GM23338 (cell line): ENCODE measurements around the gene KDELR1. TPM values are rescaled to one million over a fixed set of nuclear protein-coding genes. Genes with fewer than 3 reads are reported as not detected.

Experiments
- ATAC-seq: fragments of 200-7000 bp; cut with Tn5 transposase; 3 replicates; pipeline ENCODE4 v1.9.1; 2020
- DNase-seq: peaks from one replicate; pipeline ENCODE4 v3.0.0-alpha.2; 2015; ENCODE audit warnings: low spot score
- H2AFZ ChIP-seq: fragments of 200-600 bp; sonication (generic); 2 replicates; pipeline ENCODE4 v1.8.0; 2016; ENCODE audit warnings: antibody characterized with exemption, mild to moderate bottlenecking, moderate library complexity
- H3F3A ChIP-seq: fragments of 200-600 bp; sonication (generic); replicated peaks from 2 replicates; pipeline ENCODE4 v1.8.0; 2017; ENCODE audit warnings: antibody characterized with exemption, mixed run types, low read depth
- H3K27ac ChIP-seq: fragments of 200-600 bp; sonication (generic); 2 replicates; pipeline ENCODE4 v1.6.1; 2016; ENCODE audit warnings: low read depth
- H3K27me3 ChIP-seq: fragments of 200-600 bp; sonication (generic); 2 replicates; pipeline ENCODE4 v1.8.0; 2016; ENCODE audit warnings: mild to moderate bottlenecking, mixed run types, moderate library complexity; ENCODE audit not compliant: insufficient read depth
- H3K36me3 ChIP-seq: fragments of 200-600 bp; sonication (generic); 2 replicates; pipeline ENCODE4 v1.8.0; 2016; ENCODE audit warnings: mild to moderate bottlenecking; ENCODE audit not compliant: insufficient read depth
- H3K4me1 ChIP-seq: fragments of 200-600 bp; sonication (generic); 2 replicates; pipeline ENCODE4 v1.8.0; 2016; ENCODE audit warnings: mild to moderate bottlenecking, moderate library complexity; ENCODE audit not compliant: insufficient read depth
- H3K4me2 ChIP-seq: fragments of 200-600 bp; sonication (generic); 2 replicates; pipeline ENCODE4 v1.7.1; 2017; ENCODE audit warnings: mixed run types
- H3K4me3 ChIP-seq: fragments of 200-600 bp; sonication (generic); 2 replicates; pipeline ENCODE4 v1.6.1; 2016; ENCODE audit warnings: mixed run types
- H3K79me2 ChIP-seq: fragments of 200-600 bp; sonication (generic); replicated peaks from 2 replicates; pipeline ENCODE4 v1.8.0; 2017; ENCODE audit warnings: mild to moderate bottlenecking; ENCODE audit not compliant: insufficient read depth
- H3K9me2 ChIP-seq: fragments of 200-600 bp; sonication (generic); 2 replicates; pipeline ENCODE4 v1.8.0; 2017; ENCODE audit not compliant: insufficient read depth
- H4K20me1 ChIP-seq: fragments of 200-600 bp; sonication (generic); replicated peaks from 2 replicates; pipeline ENCODE4 v1.8.0; 2017; ENCODE audit warnings: mild to moderate bottlenecking; ENCODE audit not compliant: insufficient read depth
- H3K27ac Mint-ChIP-seq: 2 replicates; pipeline ENCODE4 v1.8.0; 2020; ENCODE audit warnings: inconsistent platforms, mild to moderate bottlenecking, moderate library complexity, mixed read lengths
- H3K27me3 Mint-ChIP-seq: 3 replicates; pipeline ENCODE4 v1.8.0; 2022; ENCODE audit warnings: low read depth, mild to moderate bottlenecking, moderate library complexity, mixed read lengths, inconsistent platforms; ENCODE audit not compliant: insufficient read depth, poor library complexity
- H3K36me3 Mint-ChIP-seq: 3 replicates; pipeline ENCODE4 v1.8.0; 2021; ENCODE audit warnings: low read depth, mild to moderate bottlenecking, inconsistent platforms, moderate library complexity, mixed read lengths
- H3K4me1 Mint-ChIP-seq: 3 replicates; pipeline ENCODE4 v1.8.0; 2020; ENCODE audit warnings: mild to moderate bottlenecking, inconsistent platforms, mixed read lengths
- H3K4me3 Mint-ChIP-seq: 3 replicates; pipeline ENCODE4 v1.8.0; 2021; ENCODE audit warnings: moderate library complexity, mild to moderate bottlenecking, inconsistent platforms, mixed read lengths
- H3K9me3 Mint-ChIP-seq: 3 replicates; pipeline ENCODE4 v1.8.0; 2020; ENCODE audit warnings: moderate library complexity, mild to moderate bottlenecking, inconsistent platforms, mixed read lengths
- CREB1 ChIP-seq: fragments of 250-450 bp; sonication (Bioruptor Pico); IDR thresholded peaks from 2 replicates; pipeline ENCODE4 v1.5.0; 2020; ENCODE audit warnings: low read depth, mild to moderate bottlenecking, moderate library complexity
- EZH2 ChIP-seq: fragments of 200-600 bp; sonication (generic); IDR thresholded peaks from one replicate; pipeline ENCODE4 v1.8.0; 2017; ENCODE audit warnings: antibody characterized with exemption, mild to moderate bottlenecking, low read depth; ENCODE audit not compliant: unreplicated experiment
- JUNB ChIP-seq: IDR thresholded peaks from one replicate; pipeline ENCODE4 v1.6.1; 2016; ENCODE audit warnings: antibody characterized with exemption; ENCODE audit not compliant: unreplicated experiment
- NANOG ChIP-seq: IDR thresholded peaks from 2 replicates; pipeline ENCODE4 v1.6.1; 2016; ENCODE audit warnings: antibody characterized with exemption, borderline replicate concordance
- POLR2AphosphoS5 ChIP-seq: IDR thresholded peaks from 2 replicates; pipeline ENCODE4 v1.6.1; 2016; ENCODE audit warnings: antibody characterized with exemption, low read depth
- ZNF114 ChIP-seq: fragments of 250-450 bp; sonication (Bioruptor Pico); IDR thresholded peaks from 2 replicates; pipeline ENCODE4 v1.5.0; 2020; ENCODE audit warnings: mild to moderate bottlenecking, moderate library complexity
- polyA plus RNA-seq: library from polyadenylated mRNA; unstranded; fragments of >200 nt; fragmentation: Nextera tagmentation; extraction: Ambion mirVana; gene quantifications from 2 replicates; pipeline ENCODE4 v1.2.1, GENCODE V29; 2016
- total RNA-seq: library from RNA; depleted of rRNA; stranded (reverse); fragments of >200 nt; shearing (Covaris generic); gene quantifications from 2 replicates; pipeline ENCODE4 v1.2.3, GENCODE V29; 2014
- TF ChIP-seq, protein P1 (sequence below): IDR thresholded peaks from 2 replicates; pipeline ENCODE4 v1.6.1; 2016; ENCODE audit warnings: antibody characterized with exemption
- TF ChIP-seq, protein P2 (sequence below): IDR thresholded peaks from one replicate; pipeline ENCODE4 v1.6.1; 2018; ENCODE audit warnings: antibody characterized with exemption; ENCODE audit not compliant: unreplicated experiment

The KDELR1 gene
- total and polyA plus RNA-seq, 2 experiments from 2014 or later = 176 to 184 TPM

DNA sequence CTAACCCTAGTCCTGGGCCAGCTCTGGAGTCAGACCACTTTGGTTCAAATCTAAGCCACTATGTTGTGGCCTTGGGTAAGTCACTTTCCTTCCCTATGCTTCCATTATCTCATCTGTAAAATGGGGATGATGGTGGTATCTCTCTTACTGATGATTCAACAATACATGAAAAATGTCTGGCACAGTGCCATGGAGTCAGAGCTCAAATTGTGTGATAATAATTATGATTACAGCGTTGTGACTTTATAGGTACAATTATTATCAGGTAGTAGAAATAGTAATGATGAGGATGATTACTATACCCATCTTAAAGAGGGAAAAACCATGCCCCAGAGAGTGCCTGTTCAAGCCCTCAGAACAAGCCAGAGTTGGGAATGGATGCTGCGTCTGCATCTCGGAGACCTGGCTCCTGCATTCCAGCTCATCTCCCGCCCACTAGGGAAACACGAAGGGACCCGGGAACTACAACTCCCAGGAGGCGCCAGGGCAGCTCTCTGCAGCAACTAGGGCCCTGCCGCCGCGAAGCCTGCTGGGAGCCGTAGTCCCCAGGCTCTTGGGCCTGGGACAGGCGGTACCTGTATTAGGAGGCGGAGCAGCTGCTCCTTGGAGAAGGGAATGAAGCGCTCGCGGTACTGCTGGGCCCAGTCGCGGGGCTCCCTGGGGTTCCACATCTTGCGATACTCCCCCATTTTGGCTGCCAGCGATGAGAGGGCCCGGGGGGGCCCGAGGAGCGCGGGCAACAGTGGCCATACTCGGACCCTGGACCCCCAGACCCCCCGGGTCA is 28.4 kb downstream of the KDELR1 start:
- H3K36me3 ChIP-seq = no peaks in the 10 kb centered on the region
- H2AFZ ChIP-seq = peak overlapping the region; percentile 30; the same call in 1 of the 2 replicates
- peak overlapping the region; percentile 96 for H3K27ac ChIP-seq
- H3F3A ChIP-seq = no peaks in the 10 kb centered on the region
- no peaks in the 10 kb centered on the region for H4K20me1 ChIP-seq
- no peaks in the 10 kb centered on the region for H3K9me2 ChIP-seq
- H3K4me3 ChIP-seq = peak overlapping the region; percentile 84
- H3K27me3 Mint-ChIP-seq = peaks cover 11% of the 10 kb centered on the region
- H3K36me3 Mint-ChIP-seq = peaks cover 8% of the 10 kb centered on the region; the same call in 2 of the 3 replicates
- TF ChIP-seq, protein P1, sequence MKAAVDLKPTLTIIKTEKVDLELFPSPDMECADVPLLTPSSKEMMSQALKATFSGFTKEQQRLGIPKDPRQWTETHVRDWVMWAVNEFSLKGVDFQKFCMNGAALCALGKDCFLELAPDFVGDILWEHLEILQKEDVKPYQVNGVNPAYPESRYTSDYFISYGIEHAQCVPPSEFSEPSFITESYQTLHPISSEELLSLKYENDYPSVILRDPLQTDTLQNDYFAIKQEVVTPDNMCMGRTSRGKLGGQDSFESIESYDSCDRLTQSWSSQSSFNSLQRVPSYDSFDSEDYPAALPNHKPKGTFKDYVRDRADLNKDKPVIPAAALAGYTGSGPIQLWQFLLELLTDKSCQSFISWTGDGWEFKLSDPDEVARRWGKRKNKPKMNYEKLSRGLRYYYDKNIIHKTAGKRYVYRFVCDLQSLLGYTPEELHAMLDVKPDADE = peak; percentile 96
- TF ChIP-seq ZNF114 (CRISPR knock-in tag) (no peak), POLR2AphosphoS5 (peak; percentile 57; the same call in 1 of the 2 replicates), CREB1 (CRISPR knock-in tag) (peak; percentile 46)
- peak overlapping the region; percentile 97 for H3K27ac Mint-ChIP-seq
- no peaks in the 10 kb centered on the region for H3K79me2 ChIP-seq
- no peaks in the 10 kb centered on the region for H3K27me3 ChIP-seq
- H3K4me2 ChIP-seq = peak overlapping the region; percentile 95
- peak overlapping the region; percentile 87 for H3K4me3 Mint-ChIP-seq
- H3K4me1 Mint-ChIP-seq = peaks cover 10% of the 10 kb centered on the region; the same call in 2 of the 3 replicates
- peak; percentile 98 for DNase-seq
- no peaks in the 10 kb centered on the region for H3K4me1 ChIP-seq
- ATAC-seq = peak; percentile 89
- H3K9me3 Mint-ChIP-seq = no peaks in the 10 kb centered on the region; the same call in 2 of the 3 replicates

DNA sequence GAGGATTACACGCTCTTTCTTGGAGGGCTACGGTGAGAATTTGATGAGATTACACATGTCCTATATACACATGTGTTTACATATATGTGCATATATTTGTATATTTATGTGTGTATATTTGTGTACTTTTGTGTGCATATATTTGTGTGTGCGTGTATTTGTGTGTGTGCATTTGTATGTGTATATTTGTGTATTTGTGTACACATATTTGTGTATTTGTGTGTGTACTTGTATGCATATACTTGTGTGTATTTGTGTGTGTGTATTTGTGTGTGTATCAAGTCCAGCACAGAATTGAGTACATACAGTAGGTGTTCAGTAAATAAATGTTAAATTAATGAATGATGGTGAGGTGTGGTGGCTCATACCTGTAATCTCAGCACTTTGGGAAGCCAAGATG is 29.4 kb downstream of the KDELR1 start:
- H3K4me1 ChIP-seq = no peaks in the 10 kb centered on the region
- H3K4me3 ChIP-seq = no peak overlapping the region
- no peak for DNase-seq
- H3K4me2 ChIP-seq = no peak overlapping the region
- peak overlapping the region; percentile 26; the same call in 1 of the 3 replicates for H3K4me3 Mint-ChIP-seq
- H3K27me3 ChIP-seq = no peaks in the 10 kb centered on the region
- no peak overlapping the region; the same call in 1 of the 2 replicates for H3K27ac ChIP-seq
- H3K27me3 Mint-ChIP-seq = peaks cover 11% of the 10 kb centered on the region
- peaks cover 10% of the 10 kb centered on the region; the same call in 2 of the 3 replicates for H3K4me1 Mint-ChIP-seq
- no peaks in the 10 kb centered on the region for H3K36me3 ChIP-seq
- no peak for TF ChIP-seq CREB1 (CRISPR knock-in tag)
- TF ChIP-seq JUNB = no peak
- TF ChIP-seq ZNF114 (CRISPR knock-in tag) = no peak
- TF ChIP-seq NANOG = no peak
- TF ChIP-seq, protein P2, sequence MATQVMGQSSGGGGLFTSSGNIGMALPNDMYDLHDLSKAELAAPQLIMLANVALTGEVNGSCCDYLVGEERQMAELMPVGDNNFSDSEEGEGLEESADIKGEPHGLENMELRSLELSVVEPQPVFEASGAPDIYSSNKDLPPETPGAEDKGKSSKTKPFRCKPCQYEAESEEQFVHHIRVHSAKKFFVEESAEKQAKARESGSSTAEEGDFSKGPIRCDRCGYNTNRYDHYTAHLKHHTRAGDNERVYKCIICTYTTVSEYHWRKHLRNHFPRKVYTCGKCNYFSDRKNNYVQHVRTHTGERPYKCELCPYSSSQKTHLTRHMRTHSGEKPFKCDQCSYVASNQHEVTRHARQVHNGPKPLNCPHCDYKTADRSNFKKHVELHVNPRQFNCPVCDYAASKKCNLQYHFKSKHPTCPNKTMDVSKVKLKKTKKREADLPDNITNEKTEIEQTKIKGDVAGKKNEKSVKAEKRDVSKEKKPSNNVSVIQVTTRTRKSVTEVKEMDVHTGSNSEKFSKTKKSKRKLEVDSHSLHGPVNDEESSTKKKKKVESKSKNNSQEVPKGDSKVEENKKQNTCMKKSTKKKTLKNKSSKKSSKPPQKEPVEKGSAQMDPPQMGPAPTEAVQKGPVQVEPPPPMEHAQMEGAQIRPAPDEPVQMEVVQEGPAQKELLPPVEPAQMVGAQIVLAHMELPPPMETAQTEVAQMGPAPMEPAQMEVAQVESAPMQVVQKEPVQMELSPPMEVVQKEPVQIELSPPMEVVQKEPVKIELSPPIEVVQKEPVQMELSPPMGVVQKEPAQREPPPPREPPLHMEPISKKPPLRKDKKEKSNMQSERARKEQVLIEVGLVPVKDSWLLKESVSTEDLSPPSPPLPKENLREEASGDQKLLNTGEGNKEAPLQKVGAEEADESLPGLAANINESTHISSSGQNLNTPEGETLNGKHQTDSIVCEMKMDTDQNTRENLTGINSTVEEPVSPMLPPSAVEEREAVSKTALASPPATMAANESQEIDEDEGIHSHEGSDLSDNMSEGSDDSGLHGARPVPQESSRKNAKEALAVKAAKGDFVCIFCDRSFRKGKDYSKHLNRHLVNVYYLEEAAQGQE = no peak
- no peak for TF ChIP-seq EZH2
- TF ChIP-seq, protein P1 = no peak
- no peaks in the 10 kb centered on the region; the same call in 2 of the 3 replicates for H3K9me3 Mint-ChIP-seq
- H3K9me2 ChIP-seq = no peaks in the 10 kb centered on the region
- H2AFZ ChIP-seq = no peak overlapping the region
- no peak for ATAC-seq
- no peaks in the 10 kb centered on the region for H3F3A ChIP-seq
- peaks cover 11% of the 10 kb centered on the region for H3K36me3 Mint-ChIP-seq
- no peaks in the 10 kb centered on the region for H3K79me2 ChIP-seq
- H4K20me1 ChIP-seq = no peaks in the 10 kb centered on the region
- no peak overlapping the region for H3K27ac Mint-ChIP-seq
